DMS114 treated with DMSO at 0.1 percent for 48 hours (cell line): ENCODE results near the gene SLC22A23.

Source experiments
- DNase-seq: peaks from one replicate; lab custom pipeline; 2025; ENCODE audit not compliant: unreplicated experiment; lab: John Stamatoyannopoulos, UW

Gene SLC22A23, protein sequence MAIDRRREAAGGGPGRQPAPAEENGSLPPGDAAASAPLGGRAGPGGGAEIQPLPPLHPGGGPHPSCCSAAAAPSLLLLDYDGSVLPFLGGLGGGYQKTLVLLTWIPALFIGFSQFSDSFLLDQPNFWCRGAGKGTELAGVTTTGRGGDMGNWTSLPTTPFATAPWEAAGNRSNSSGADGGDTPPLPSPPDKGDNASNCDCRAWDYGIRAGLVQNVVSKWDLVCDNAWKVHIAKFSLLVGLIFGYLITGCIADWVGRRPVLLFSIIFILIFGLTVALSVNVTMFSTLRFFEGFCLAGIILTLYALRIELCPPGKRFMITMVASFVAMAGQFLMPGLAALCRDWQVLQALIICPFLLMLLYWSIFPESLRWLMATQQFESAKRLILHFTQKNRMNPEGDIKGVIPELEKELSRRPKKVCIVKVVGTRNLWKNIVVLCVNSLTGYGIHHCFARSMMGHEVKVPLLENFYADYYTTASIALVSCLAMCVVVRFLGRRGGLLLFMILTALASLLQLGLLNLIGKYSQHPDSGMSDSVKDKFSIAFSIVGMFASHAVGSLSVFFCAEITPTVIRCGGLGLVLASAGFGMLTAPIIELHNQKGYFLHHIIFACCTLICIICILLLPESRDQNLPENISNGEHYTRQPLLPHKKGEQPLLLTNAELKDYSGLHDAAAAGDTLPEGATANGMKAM

DNA sequence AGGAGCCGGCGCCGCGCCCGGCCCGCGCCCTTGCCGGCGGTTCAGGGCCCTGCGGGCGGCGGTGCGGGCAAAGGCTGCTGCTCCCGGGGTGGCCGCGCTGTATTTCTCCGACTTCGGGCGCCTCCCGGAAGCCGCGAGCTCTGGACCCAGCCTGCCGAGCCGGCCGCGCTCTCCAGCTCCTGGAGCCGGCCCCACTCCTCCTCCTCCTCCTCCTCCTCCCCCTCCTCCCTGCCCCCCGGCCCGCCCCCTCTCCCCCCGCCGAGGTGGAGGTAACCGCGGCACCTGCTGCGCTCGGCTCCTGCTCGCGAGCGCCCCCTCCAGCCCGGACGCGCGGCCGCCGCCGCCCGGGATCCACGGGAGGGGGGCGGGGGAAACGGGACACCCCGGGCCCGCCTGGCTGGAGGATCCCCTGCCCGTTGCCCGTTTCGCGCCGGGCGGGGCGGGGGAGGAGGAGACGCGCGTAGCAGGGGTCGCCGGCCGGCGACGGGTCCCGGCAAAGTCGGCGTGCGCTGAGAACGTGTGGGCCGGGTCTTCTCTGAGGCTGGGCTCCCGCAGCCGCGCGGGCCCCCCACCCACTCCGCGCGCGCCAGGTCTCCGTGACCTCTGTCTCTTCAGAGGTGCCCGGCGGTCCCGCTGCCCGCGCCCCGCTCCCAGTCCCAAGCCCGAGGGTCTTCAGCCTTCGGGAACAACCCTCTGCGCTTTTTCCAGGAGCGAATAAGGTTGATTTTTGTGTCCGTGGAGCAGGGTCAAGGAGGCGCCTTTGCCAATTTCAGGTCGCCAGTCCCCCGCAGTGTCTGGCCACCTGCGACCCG lies at the start of gene SLC22A23:
Gene SLC22A23 (minus strand): TSS at position 153 of the 812 bp plus-strand sequence. CDS start 491 bp downstream, outside the sequence.
- DNase-seq, result no peak

DNA sequence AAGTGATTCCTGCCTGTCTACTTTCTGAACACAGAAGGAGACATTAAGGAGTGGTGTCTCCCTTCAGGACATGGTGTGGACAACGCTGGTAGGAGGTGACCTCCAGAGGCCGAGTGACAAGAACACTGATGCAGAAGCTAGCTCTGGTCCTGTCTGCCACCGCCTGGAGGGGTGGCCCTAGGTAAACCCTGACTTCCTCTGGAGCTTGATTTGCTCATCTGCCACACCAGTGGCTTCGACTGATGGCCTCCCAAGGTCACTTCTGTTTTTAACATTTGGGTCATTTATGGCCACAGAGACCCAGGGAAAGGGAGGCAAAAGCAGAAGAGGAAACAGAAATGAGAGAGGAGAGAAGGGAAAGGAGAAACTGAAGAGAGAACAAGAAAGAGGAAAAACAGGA lies 49.4 kb upstream of the SLC22A23 start:
- no peak for DNase-seq

DNA sequence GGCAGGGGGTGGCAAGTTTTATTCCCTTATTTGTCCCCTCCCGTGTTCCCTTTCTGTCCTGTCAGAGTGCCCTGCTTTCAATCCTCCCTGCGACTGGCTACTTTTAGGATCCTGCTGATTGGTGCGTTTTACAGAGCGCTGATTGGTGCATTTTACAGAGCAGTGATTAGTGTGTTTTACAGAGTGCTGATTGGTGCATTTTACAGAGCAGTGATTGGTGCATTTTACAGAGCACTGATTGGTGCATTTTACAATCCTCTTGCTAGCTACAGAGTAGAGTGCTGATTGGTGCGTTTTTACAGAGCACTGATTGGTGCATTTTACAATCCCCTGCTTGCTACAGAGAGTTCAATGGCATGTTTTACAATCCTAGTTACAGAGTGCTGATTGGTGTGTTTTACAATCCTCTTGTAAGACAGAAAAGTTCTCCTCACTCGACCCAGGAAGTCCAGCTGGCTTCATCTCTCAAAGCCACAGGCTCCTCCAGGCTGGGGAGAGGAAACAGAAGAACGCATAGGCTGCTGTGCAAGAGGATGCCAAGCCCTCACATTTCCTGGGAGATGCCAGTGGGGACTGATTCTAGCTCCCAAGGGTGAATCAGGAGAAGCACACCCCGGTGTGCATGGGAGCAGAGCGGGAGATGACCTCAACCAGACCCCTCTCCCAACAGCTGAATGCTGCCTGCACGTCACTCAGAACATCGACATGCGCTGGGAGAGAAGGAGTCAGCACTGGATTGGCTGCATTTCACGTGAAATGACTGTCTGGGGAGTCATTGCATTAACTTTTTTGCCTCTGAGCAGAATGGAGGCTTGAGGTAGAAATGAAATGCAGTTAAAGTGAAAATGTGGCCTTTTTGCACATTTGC lies 48.3 kb upstream of the SLC22A23 start:
- no peak for DNase-seq

DNA sequence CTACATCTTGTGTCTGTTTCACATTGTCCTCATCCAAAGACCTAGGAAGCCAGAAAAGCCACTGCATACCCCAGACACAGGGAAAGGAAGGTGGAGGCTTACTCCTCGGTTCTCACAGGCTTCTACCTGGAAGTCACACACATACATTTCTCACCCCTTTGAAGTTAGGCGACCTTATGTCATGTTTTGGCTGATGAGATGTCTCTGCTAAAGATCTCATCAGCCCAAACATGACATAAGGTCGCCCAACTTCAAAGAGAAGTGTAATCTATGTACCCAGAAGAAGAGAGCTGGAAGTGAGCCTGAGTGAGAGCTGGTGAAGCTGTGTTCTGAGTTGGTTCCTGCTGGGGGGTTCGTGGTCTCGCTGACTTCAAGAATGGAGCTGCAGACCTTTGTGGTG lies 47.5 kb upstream of the SLC22A23 start:
- no peak for DNase-seq

DNA sequence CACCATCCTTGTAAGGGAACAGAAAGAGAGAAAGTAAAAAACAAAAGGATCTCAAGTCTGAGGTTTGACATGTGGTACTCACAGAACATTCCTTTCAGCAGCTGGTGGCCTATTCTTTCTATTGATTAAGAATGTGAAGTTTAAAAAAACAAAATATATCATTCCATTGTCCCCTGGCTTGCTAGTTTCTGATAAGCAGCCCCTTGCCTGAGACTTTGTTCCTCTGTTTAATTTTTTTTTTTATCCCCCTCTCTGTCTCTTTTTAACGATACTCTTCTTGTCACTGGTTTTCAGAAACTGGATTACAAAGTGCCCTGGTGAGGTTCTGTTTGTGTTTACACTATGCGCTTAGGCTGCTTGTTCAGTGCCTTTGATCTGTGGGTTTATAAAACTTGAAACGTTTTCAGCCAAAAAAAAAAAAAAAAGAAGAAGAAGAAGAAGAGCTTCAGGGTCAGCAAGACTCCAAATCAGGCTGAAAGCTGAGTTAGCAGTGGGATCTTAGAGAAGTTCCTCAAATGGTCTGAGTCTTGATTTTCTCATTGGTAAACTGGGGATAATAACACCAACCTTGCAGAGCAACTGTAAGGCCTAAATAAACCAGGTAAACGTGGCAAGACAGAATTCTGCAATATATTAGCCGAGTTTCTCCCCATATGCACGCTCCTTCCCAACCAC lies 45.1 kb upstream of the SLC22A23 start:
- DNase-seq, result no peak

DNA sequence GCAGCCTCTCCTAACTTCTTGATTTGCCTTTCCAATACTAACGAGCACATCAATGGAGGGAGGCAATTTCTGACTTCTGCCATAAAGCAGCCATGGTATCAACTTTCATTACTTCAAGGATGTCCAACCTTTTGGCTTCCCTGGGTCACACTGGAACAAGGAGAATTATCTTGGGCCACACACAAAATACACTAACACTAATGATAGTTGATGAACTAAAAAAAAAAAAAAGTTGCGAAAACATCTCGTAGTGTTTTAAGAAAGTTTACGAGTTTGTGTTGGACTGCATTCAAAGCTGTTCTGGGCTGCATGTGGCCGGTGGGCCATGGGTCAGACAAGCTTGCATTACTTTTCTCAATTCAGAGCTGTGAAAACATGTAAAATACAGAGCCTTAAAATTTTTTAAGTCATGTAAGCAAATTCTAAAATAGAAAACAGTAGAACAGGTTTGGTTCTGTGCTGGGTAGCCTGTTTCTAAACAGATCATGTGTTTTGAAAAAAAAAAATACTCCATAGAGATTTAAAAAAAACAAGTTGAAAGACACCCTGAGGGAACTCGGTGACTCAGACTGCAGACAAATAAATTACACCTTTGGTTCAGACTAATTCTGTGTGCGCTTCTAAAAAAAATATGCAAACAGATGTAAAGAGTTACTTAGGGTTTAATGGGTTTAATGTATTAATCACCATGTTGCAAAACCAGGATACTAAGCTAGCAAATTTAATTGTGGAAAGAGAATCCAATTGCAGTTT lies 43.6 kb upstream of the SLC22A23 start:
- DNase-seq, result no peak

DNA sequence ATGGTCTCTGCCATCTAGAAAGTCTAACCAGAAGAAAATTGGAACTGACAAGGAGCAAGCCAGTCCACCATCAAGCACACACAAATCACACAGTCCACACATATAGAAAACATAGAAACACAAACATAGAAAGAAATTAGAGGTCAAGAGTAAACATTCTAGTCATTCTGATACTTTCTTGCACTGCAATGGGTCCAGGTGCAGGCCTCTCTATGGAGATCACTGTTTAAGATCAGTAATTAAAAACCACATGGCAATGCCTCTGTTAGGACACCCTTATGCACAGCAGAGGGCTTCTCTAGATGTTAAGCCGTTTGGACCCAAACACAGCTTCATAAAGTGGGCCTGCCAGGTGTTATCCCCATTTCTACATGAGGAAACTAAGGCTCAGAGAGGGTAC lies 42.8 kb upstream of the SLC22A23 start:
- no peak for DNase-seq

DNA sequence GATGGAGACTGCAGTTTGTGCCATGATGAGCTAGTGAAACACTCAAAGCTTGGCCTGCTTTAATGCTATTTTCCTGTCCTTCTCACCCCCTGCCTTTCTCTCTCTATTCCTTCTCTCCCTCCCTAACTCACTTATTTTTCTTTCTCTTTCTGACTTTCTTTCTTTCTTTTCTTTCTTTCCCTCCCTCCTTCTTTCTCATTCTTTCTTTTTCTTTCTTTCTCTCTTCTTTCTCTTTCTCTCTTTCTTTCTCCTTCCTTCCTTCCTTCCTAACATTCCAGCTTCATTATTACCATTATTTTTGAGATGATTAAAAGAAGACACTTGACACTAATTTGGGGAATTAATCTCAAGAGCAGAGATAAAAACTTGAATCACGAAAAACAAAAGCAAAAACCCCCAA lies 39.5 kb upstream of the SLC22A23 start:
- no peak for DNase-seq

DNA sequence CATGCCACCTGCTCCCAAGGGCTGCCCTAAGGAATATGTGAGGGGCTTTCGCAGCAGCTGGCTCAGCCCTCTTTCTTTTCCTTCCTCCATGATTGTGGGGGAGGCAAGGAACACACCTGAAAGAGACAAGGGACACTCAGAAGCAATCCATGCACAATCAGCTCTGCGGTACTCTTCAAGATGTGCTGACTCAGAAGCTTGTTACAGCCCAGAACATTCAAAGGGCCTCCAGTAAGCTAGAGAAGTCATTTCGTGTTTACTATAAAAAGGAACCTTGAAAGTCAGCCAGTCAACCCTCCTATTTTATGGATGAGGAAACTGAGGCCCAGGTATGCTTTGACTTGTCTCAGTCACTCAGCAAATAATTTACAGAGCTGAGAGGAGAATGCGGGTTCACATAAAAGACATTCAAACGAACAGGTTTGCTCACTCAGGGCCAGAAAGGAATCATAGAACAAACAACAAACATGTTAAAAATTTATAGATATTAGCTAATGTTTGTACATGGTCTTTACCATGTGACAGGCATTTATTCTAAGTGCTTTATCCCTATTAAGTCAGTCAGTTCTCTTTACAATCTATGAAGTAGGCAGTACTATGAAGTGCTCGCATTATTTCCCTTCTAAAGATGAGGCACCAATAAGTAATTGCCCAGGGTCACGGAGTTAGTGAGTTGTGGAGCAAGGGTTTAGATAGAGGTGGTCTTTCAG lies 37.7 kb upstream of the SLC22A23 start:
- no peak for DNase-seq

DNA sequence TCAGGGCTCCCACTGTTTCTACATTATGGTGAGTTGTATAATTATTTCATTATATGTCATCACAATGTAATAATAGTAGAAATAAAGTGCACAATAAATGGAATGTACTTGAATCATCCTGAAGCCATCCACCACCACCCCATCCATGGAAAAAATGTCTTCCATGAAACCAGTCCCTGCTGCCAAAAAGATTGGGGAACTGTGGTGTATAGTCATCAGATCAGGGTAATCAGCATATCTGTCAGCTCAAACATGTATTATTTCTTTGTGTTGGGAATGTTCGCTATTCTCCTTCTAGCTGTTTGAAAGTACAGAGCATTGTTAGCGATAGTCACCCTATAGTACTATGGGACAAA lies 33.8 kb upstream of the SLC22A23 start:
- no peak for DNase-seq

DNA sequence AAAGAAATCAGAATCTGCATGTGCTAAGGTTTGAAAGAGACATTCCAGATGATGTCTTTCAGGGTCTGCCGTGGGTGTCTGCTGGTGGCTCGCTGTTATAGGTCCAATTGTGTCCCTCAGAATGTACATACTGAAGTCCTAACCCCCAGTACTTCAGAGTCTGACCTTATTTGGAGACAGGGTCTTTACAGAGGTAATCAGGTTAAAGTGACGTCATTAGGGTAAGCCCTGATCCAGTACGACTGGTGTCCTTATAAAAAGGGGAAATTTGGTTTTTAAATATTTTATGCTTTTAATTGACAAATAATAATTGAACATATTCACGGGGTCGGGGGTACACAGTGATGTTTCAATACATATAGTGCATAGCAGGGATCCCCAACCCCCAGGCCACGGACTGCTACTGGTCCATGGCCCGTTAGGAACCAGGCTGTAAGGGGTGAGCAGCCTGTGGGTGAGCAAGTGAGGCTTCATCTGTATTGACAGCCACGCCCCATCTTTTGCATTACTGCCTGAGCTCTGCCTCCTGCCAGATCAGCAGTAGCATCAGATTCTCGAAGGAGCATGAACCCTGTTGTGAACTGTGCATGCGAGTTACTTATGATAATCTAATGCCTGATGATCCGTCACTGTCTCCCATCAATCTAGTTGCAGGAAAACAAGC lies 33.2 kb upstream of the SLC22A23 start:
- DNase-seq, result no peak

DNA sequence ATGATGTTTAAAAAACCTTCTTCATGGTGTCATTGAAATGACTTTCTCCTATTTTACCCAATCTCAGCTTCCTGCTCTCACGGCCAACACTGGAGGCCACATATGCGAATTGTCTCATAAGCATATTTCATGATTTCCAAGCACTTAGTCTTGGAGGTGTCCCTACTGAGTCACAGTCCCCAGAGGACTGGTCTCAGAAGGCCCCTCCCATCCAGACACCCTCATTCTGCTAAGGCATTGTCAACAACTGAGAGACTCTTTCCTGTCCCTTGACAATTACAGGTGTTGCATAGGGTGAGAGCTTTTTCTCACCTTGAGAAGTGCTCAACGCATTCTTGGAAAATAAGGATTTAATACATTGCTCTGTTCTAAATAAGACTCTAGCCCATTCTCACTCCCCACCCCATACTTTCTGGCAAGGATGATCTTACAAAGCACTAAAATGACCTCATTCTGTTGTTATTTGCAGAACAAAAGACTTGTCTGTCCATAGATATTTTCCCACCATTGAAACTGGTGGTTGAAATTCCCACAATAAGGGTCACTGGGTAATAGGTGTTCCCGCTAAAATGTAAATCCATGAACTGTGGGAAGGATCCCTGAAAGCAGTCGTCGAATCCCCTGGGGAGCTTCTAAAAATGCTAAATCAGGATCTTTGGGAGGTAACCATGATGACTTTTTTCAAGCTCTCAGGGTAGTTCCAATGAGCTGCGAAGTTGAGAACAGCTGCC lies 32.3 kb upstream of the SLC22A23 start:
- no peak for DNase-seq

DNA sequence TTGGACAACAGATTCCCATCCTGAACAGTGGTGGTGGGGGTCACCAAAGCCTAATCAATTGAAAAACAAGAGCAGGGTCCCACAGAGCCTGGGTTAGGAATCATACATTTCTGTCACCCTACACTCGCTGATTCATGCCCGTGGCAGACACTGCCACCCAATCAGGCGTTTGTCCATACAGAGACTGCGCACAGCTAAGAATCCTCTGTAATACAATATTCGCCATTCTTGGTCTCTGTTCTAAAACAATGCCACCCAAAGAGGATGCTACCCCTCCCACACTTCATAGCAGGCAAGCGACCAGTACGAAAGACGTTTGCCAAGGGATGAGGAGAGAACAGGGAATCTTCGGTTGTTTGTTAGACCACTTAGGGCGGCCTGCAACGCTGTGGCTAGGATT lies 28.1 kb upstream of the SLC22A23 start:
- no peak for DNase-seq

DNA sequence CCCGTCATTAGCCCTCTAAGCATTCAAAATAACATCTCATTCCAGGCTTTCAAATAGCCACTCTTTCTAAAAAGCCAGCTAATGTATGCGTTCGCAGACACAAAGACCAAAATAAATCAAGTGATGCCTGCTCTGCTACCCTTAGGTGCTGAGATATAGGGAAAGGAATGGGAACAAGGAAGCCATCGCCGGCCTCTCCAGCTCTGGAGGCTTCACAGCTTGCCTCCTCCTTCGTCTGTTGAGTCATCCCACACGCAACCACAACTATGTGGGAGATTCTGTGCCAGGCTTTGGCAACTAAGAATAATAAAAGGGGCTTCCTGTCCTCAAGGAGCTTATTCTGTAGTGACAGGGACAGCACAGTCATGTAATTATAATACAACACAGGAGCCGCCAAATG lies 27.3 kb upstream of the SLC22A23 start:
- no peak for DNase-seq

DNA sequence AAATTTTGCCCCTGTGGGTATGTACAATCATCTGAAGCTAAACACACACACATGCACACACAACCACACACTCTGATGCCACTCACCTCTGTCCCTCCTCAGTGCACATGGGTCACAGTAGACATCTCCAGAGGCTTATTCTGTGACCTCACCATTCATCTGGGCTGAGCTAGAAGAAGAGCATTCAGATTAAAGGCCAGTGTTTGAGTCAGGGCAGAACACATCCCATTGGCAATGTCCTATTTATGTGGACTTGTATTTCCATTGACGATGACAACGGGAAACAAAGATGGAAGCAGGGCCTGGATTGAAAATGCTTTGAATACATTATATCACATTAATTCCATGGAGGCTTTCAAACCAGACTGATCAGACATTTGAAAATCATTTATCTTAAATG lies 26.8 kb upstream of the SLC22A23 start:
- DNase-seq, result no peak

DNA sequence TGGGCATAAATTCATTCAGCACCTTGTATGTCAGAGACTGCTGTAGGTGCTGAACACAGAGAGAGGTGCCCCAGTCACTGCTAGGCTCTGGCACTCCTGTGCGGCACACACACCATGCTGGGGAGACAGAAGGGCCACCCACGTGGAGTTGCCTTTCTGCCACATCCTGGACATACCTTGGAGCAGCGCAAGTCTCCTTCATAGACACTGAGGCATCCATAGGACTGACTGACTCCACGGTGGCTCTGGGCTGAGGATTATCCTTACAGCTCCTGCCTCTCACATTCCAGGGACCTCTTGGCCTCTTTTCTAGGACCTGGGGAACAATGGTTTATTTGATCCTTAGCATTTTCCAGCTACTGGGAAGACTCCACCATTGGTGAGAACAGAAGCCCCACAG lies 26.0 kb upstream of the SLC22A23 start:
- DNase-seq, result no peak

DNA sequence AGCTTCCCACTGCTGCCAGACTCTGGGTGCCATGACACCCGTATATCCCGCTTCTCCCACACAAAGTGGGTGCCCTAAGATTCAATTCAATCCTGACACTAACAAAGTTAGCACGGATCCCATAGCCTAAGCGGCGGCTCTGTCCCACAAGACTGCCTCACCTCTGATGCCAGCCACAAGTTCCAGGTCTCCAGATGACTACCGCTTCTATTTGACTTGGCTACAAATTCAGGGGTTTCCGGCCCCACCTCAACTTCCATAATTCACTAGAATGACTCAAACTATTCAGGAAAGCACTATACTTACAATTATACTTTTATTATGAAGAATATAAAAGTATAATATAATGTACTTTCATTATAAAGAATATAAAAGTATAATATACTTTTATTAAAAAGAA lies 24.8 kb upstream of the SLC22A23 start:
- DNase-seq, result no peak

DNA sequence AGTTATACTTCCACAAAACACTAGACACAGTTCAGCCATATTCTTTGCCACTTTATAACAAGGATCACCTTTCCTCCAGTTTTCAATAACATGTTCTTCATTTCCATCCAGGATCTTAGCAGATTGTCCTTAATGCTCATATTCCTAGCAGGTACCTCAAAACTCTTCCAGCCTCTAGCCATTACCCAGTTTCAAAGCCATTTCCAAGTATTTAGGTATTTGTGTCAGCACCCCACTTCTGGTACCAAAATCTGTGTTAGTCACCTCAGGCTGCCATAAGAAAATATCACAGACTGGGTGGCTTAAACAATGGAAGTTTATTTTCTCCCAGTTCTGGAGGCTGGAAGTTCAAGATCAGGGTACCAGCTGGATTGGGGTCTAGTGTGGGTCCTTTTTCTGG lies 23.2 kb upstream of the SLC22A23 start:
- no peak for DNase-seq
